ENCODE data around the gene CCDC102A. TPM values are rescaled to one million over a fixed set of nuclear protein-coding genes. Genes with fewer than 3 reads are reported as not detected.
A peak's percentile ranks its signal among the peaks of the same experiment; 100 is the strongest.

Gene CCDC102A
- total RNA-seq, 1 donor from 2014 or later = 10.5 TPM

DNA sequence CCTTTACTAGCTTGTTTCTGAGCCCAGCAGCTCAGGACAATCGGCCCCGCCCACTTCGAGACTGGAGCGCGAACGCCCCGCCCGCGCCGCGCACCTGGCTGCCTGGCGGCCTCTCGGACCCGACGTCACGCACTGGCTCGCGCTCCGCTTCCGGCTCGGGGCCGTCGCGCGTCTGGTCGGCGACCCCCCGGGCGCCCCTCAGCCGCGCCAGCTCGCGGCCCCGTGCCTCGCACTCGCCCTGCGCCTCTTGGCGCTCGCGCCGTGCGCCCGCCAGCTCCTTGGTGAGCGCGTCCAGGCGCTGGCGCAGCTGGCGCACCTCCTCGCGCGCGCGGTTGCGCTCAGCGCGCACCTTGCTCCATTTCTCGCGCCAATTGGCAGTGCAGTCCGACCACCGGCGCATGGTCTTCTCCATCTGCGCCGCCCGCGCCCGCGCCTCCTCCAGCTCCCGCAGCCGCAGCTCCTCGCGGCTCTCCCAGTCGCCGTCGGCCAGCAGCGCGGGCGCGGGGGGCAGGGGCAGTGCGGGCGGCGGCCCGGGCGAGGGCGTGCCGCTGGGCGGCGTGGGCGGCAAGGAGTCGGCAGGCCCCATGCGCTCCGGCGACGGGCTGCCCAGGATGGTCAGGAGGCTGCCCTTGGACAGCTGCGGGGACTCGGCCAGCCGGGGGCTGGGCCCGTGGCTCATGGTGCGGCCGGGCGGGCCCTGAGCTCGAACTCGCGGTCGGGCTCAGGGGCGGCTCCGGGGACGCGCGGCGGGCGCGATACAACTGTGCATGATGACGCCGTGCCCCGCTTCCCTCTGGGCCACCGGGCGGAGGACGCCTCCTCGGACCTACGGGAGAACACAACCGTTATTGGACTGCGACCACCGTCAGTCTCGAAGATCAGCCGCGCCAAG lies 7.6 kb downstream of the CCDC102A start:
- DNase-seq = peak; percentile 41

DNA sequence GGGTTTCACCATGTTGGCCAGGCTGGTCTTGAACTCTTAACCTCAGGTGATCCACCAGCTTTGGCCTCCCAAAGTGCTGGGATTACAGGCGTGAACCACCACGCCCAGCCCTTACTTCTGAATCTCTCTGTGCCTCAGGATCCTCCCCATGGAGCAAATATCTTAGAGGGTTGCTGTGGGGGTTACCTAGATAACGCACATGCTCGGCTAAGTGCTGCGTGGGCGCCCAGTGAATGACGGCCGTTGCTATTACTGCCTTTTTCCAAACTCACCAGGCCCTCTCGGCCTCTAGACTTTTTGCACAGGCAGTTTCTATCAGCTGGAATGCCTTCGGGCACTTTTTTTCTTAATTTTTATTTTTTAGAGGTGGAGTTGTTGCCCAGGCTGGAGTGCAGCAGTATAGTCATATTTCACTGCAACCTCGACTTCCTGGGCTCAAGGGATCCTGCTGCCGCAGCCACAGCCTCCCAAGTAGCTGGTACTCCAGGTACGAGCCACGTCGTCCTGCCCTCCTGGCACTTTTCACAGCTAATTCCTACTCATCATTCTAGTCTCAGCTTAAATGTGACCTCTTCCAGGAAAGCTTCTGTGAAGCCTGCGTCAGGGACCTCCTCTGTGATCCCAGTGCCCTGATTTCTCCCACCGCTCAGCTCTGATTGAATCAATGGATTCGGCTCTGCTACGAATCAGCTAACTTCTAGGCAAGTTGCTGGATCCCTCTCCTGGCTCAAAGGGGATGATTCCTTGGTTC lies 8.6 kb downstream of the CCDC102A start:
- intact Hi-C loops (cut with DNase I) = no loop called here
- no peak for ATAC-seq (ENCODE audit: poor library complexity)
- DNase-seq = peak; percentile 13

More for the DNA sequence above, 7.6 kb downstream of the CCDC102A start:
- ATAC-seq (ENCODE audit: poor library complexity) = no peak
- intact Hi-C loops (cut with DNase I) = no loop called here

DNA sequence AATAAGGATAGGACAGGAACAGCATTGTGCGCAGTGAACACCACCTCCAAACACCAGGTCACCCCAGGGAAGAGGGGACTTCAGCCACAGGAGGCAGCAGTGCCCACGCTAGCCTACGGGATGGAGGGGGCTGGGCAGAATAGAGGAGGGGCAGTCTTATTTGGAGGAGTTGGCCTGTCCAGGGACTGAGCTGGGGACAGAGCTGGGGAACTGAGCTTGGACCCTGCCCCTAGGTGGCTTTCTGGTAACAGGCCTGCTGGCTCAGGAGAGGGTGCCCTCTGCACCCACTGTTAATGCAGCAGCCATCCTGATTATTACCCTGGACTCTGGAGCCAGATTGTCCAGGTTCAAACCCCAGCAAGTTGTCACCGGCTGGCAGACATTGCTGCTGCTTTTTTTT lies 9.3 kb downstream of the CCDC102A start:
- ATAC-seq (ENCODE audit: poor library complexity) = no peak
- intact Hi-C loops (cut with DNase I) = no loop called here
- DNase-seq = peak; percentile 14

DNA sequence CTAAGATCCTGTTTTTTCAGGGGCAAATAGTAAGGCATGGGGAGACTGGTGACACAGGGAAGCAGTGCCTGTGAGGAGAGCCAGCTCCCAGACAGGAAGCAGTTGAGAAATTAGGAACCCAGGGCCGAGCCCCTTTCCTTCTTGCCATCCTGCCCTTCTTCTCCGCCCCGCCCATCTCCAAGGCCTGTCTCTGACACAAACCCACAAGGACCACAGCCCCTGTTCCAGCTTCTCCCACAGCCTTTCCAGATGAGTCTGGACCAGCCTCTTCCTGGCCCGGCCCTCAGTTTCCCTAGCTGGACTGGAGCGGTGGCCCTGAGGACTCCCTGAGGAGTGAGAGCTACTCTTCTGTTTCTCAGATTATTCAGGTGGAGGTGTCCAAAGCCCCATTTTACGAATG lies 9.9 kb downstream of the CCDC102A start:
- intact Hi-C loops (cut with DNase I) = no loop called here
- DNase-seq (peak; percentile 41), ATAC-seq (ENCODE audit: poor library complexity) (no peak)

DNA sequence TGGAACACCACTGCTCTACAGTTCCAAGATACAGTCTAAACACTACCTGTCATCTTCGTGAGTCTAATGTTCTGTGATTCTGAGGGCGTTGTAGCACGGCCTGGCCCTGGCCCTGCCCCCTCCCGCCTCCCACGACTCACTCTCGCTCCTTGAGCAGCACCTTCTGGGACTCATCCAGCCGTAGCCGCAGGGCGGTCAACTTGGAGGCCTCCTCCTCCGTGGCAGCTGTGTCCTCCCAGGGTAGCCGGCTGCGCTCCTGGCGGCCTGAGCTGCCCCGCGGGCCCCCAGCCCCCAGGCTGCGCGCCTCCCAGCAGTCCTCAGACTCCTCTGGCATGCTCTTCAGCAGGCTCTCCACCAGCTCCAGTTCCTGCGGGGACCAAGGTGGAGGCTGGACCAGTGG lies 10.6 kb downstream of the CCDC102A start:
- intact Hi-C loops (cut with DNase I) = no loop called here
- ATAC-seq (ENCODE audit: poor library complexity) = no peak
- DNase-seq = peak; percentile 27

DNA sequence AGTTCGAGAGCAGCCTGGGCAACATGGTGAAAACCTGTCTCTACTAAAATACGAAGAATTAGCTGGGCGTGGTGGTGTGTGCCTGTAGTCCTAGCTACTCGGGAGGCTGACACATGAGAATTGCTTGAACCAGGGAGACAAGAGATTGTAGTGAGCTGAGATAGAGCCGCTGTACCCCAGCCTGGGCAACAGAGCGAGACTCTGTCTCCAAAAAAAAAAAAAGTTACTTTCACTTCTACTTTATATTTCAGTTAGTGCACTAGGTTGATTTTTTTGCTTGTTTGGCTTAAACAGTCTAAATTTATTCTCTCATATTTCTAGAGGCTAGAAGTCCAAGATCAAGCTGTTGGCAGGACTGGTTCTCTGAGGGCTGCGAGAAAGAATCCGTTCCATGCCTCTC lies 13.4 kb downstream of the CCDC102A start:
- no peak for ATAC-seq (ENCODE audit: poor library complexity)
- intact Hi-C loops (cut with DNase I) = no loop called here
- no peak for DNase-seq

DNA sequence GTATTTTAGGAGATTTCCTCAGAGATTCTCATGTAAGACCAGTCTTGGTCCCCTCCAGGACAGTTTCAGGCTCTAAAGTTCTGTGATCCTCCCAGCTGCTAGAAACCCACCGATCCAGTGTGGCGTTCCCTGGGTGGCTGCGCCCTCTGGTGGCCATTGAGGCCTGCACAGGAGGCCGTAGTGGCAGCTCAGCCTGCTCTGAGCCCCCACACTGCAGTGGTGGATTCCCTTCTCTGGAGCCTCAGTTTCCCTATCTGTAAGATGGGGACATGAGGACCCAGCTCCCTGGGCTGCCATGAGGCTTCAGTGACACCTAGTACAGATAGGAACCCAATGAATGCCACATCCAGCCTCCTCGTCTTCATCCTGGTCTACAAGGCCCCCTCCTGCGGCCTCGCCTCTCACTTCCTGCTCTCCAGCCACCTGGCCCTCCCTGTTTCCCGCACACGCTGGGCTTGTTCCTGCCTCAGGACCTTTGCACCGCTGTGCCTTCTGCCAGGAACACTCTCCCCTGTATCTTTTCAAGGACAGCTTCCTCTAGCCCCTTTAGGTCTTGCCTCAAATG lies 16.5 kb downstream of the CCDC102A start:
- intact Hi-C loops (cut with DNase I) = loop anchor here (2.0 to 5.0 kb wide), 2 partner anchors 101 to 218 kb away; no protein-coding TSS in a partner anchor

DNA sequence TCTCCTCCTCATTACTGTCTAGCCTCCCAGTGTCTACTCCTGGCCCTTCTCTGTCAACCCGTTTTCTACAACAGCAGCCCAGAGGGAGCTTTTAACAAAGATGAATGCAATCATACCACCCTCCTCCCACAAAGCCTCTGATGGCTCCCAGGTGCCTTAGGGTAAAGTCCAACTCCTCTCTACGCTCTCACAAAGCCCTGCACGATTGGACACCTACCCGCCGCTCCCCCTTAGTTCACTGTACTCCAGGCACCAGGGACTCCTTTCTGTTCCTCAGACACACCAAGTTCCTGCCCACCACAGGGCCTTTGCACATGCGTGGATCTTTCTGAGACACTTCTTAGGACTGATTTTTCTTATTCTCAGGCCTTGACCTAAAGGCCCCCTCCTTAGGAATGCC lies 17.4 kb downstream of the CCDC102A start:
- intact Hi-C loops (cut with DNase I) = loop anchor here (2.0 to 5.0 kb wide), 2 partner anchors 100 to 217 kb away; no protein-coding TSS in a partner anchor
- DNase-seq = no peak
- ATAC-seq (ENCODE audit: poor library complexity) = no peak

More for the DNA sequence above, 16.5 kb downstream of the CCDC102A start:
- DNase-seq (peak; percentile 88), ATAC-seq (ENCODE audit: poor library complexity) (peak; percentile 82)

DNA sequence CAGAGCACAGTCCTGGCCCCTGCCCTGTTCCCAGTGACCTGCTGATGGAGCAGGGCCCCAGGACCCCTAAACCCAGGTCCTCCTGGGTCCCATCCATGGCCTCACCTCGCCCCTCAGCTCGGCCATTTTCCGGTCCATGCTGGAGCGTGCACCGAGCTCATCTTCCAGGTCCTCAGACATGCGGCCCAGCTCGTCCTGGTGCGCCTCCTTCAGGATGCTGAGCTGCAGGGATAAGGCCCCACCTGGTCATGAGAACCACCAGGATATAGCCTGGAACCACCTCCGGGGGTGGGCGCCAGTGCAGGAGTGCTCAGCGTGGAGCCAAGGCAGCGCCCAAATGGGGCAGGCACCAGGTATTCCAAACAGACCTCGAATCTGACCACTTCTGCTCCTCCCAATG lies 17.9 kb downstream of the CCDC102A start:
- ATAC-seq (ENCODE audit: poor library complexity) (no peak), DNase-seq (no peak)
- intact Hi-C loops (cut with DNase I) = loop anchor here (2.0 to 5.0 kb wide), 2 partner anchors 100 to 216 kb away; no protein-coding TSS in a partner anchor

DNA sequence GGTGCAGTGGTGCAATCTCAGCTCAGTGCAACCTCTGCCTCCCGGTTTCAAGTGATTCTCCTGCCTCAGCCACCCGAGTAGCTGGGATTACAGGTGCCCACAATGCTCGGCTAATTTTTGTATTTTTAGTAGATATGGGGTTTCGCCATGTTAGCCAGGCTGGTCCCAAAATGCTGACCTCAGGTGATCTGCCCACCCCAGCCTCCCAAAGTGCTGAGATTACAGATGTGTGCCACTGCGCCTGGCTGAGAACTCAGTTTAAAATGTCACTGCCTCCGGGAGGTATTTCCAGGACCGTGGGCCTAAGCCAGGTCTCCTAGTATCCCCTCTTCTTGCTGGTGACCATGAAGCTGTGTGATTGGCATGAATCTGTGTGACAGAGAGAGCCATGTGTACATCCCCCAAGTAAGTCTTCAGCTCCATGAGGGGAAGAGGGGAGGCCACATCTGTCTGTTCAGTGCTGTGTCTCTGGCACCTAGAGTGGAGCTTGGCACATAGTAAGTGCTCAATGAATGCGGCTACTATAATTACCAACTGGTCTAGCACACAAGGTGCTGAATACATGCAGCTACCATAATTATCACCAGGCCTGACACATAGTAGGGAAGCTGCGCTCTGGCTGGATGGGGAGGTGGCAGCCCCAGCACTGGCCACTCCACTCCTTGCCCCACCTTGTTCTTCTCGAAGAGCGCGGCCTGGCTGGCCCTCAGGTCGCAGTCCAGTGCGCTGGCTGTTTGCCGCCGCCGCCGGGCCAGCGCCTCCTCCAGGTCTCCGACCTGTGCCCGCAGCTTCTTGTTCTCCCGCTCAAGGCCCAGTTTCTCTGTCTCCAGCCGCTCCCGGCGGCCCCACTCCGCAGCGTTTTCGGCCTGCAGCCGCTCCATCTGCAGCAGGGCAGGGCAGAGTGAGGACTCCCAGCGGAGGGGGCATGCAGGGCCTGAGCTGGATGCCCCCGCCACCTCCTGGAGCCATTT lies 18.7 kb downstream of the CCDC102A start:
- intact Hi-C loops (cut with DNase I) = loop anchor here (2.0 to 5.0 kb wide), 2 partner anchors 99 to 215 kb away; no protein-coding TSS in a partner anchor
- DNase-seq = no peak
- no peak for ATAC-seq (ENCODE audit: poor library complexity)

DNA sequence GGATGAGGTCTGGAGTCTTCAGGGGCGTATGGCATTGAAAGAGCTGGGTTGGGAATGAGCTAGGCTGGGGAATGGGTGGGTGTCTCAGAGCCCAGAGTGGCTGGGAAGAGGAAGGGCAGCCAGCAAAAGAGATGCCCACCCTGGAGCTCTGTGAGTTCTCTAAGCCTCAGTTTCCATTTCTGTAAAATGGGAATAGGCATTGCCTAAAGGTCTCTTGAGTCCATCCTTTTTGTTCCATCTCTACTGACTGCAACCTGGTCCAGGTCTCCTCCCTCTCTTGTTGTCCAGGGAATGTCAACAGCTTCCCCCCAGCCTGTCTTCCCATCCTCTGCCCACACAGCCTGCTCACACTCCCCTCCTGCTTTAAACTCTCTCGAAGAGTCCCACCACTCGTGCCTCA lies 19.6 kb downstream of the CCDC102A start:
- intact Hi-C loops (cut with DNase I) = loop anchor here (5.0 kb wide), 1 partner anchor 214 kb away; no protein-coding TSS in a partner anchor
- no peak for DNase-seq
- no peak for ATAC-seq (ENCODE audit: poor library complexity)

DNA sequence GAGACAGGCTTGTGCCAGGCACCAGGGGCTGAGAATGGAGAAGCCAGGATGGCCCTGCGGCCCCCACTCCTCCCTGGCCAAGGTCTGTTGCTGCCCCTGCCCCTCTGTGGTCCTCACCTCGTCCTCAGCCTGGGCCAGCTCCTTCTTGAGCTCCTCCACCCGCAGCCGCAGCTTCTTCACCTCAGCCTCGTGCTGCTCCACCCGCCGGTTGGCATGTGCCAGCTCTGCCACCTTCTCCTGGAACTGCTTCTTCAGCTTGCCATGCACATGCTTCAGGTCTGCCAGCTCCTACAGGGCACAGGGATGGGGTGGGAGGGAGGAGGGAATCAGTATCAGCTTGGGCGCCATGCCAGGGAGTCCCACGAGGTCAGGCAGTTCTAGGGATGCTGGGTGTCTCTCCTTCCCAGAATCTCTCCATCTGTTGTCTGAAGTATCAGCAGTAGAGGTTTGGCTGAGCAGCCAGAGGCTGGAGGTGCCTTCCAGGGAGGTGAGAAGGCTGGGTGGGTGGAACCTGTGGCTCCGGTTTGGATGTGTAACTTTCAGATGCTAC lies 20.1 kb downstream of the CCDC102A start:
- intact Hi-C loops (cut with DNase I) = loop anchor here (5.0 kb wide), 1 partner anchor 214 kb away; no protein-coding TSS in a partner anchor
- ATAC-seq (ENCODE audit: poor library complexity) (no peak), DNase-seq (peak; percentile 31)

DNA sequence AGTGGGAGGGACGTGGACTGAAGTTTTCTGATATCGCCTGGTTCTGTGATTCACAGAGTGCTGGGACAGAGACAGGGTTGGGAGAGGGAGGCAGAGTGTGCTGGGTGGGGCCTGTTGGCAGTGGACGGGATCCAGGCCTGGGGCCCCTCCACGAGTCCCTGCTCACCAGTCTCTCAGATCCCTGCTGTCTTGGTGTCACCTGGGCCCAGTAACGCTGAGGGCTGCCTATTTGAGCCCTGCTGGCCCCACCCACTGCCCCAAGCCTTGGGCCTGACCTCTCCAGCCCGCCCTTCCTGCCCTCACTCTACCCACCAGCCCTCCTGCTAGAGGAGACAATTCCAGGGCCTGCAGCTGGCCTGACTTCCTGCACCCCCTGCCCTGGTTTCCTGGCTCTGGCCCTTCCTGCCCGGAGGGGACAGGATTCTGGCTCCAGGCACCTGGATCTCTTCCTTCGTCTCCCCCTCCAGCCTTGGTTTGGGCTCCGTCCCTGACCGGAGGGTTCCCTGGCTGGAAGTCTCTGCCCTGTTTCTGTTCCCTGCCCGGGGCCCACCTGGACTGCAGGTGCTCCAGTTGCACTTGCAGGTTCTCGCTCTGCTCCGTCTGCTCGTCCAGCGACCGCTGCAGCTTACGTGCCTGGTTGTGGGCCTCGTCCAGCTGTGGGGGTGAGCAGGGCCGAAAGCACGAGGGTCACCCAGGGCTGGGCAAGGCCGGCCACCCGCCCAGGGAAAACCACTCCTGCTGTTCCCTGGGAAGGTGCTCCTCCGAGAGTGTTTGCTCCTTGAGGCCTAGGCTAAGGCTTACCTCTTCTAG lies 21.4 kb downstream of the CCDC102A start:
- intact Hi-C loops (cut with DNase I) = loop anchor here (5.0 kb wide), 1 partner anchor 213 kb away; no protein-coding TSS in a partner anchor
- DNase-seq = peak; percentile 40
- no peak for ATAC-seq (ENCODE audit: poor library complexity)

DNA sequence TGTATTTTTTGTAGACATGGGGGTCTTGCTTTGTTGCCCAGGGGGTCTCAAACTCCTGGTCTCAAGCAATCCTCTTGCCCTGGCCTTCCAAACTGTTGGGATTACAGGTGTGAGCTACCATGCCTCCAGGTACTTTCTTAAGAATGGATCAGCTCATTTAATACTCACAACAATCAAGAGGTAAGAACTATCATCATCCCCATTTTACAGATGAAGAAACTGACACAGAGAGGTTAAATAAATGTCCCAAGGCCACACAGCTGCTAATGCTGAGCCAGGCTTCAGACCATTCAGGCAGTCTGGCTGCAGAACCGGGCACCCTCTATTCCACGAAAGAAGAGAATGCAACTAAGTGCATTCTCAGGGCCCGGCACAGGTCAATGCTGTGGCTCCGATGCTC lies 22.0 kb downstream of the CCDC102A start:
- no peak for ATAC-seq (ENCODE audit: poor library complexity)
- intact Hi-C loops (cut with DNase I) = no loop called here
- no peak for DNase-seq

DNA sequence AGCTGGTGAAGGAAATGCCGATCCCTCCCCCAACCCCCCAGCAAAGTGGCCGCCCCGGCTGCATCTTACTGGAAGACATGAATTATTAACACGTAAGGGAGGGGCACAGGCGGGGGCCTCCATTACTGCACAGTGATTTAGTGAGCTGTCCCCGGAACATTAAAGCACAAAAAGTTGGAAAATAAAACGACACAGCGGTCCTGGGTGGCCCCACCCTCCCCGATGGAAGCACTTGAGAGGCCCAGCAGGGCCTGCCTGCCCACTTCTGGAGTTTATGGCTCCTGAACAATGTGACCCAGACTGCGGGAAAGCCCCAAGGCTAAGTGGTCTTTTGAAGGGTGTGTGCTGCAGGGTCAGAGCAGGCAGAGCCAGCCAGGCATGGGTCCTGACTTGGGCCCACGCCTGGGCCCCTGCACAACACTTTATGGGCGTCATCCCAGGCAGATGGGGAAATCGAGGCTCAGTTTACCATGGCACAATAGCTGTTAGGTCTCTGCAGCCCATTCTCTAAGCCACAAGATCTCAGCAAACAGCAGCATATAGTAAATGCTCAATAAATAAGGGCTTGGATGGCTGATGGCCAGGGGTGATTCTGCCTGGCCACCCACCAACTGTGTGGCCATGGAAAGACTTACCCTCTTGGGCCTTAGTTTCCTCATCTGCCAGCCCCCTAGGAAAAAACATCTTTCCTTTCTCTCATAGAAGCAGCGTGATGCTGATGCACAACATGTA lies 22.8 kb downstream of the CCDC102A start:
- DNase-seq = peak; percentile 30
- ATAC-seq (ENCODE audit: poor library complexity) = no peak
- intact Hi-C loops (cut with DNase I) = no loop called here

DNA sequence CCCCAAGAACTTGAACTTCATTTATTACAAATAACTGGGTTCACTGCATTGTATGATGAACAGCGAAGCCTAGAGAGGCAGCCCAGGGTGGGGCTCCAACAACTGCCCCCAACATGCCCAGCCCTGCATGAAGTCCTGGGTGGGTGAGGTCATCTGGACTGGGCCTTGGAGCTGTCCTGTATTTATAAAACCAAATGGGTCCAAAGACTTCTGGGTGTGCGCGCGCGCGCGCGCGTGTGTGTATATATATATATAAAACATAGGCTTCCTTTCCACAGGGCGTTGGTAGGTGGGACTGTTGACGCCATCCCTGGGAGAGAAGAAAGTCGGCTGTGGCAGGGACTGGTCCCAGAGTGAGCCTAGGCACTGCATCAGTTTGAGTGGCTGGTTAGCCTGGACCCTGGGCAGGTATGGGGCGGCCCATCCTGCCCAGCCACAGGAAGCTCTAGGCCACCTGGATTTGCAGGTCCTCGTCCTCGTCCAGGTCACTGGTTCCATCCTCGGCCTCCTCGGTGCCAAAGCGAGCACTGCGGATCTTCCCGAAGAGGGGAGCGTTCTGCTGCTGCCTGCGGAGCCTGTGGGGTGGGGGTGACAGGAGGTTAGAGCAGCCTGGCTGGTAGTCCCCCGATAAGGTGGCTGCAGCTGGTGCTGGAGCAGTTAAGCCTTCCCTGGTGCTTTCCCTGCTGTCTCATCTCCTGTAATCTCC lies 23.9 kb downstream of the CCDC102A start:
- ATAC-seq (ENCODE audit: poor library complexity) (no peak), DNase-seq (peak; percentile 22)
- intact Hi-C loops (cut with DNase I) = no loop called here
